NCI-H460 (cell line): Measurements from ENCODE around the gene MMP2. TPM values are rescaled to one million over a fixed set of nuclear protein-coding genes. Genes with fewer than 3 reads are reported as not detected.

Source experiments
- total RNA-seq: library from RNA; depleted of rRNA; stranded (reverse); fragments of >200 nt; shearing (Covaris generic); gene quantifications from 2 replicates; pipeline ENCODE4 v1.2.3, GENCODE V29; 2014; rRNA removed

MMP2 gene
- total RNA-seq, 1 experiment from 2014 or later = 0.27 TPM

Other genes with a start within 250 kb of the MMP2 start
- gene IRX6, start 155.0 kb upstream of the MMP2 start, total RNA-seq = not detected in 2 replicates
- 0.63 and 2.1 TPM in 2 replicates for gene LPCAT2, start 29.9 kb downstream of the MMP2 start, total RNA-seq
- gene CAPNS2, start 87.5 kb downstream of the MMP2 start, total RNA-seq = not detected in 2 replicates
- not detected in 2 replicates for gene SLC6A2, start 176.8 kb downstream of the MMP2 start, total RNA-seq